Astrocyte of the spinal cord (primary cell): ENCODE measurements around the gene BUD13.

Experiments used
- DNase-seq: peaks from one replicate; pipeline ENCODE4 v3.0.0; 2011; ENCODE audit warnings: low read depth, low spot score
- H3K4me3 ChIP-seq: 2 replicates; pipeline ENCODE4 v1.5.1; 2011; ENCODE audit warnings: low read depth, mild to moderate bottlenecking, low read length, moderate library complexity
- in situ Hi-C: cut with HindIII; loops from 2 replicates; pipeline ENCODE4 v1.10.0; 2017; ENCODE audit warnings: low sequenced_read_pairs
- TF ChIP-seq, protein P1 (sequence below): IDR thresholded peaks from 2 replicates; pipeline ENCODE4 v1.5.1; 2012; ENCODE audit warnings: low read depth, mild to moderate bottlenecking, low read length, inconsistent platforms

BUD13 gene

DNA sequence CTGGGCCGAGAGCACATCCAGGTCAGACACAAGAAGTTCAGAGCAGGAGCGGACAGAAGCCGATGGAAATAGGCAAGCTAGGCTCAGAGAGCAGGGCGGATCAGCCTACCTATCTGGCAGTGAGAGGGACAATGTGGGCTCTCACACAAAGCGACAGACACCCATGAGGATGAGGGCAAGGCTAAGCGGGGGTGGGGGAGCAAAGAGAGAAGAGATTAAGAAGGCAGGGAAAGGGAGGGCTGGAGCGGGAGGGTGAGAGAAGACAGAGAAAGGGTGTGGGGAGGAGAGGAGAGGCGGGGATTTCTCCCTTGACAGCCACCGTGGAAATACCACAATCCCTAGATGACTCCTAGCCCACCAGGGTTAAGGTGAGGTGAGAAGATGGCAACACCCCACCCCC is 57.9 kb downstream of the BUD13 start:
- in situ Hi-C loops = no loop called here

DNA sequence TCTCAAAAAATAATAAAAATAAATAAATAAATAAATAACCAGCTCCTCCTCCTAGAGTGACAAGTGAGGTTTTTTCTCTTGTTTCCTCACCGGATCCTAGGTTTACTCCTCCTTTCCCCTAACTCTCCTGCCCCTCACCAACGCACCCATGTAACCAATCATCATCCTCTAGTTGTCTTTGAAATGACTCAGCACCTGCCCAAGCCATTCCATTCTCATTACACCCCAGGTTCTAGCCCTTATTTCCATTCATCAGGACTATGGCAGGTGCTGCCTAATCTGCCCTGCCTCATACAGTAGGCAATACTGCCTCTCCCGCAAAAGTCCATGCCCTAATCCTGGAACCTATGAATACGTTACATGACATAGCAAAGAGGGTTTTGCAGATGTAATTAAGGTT is 60.4 kb downstream of the BUD13 start:
- DNase-seq = no peak
- in situ Hi-C loops = no loop called here
- no peak overlapping the region for H3K4me3 ChIP-seq
- TF ChIP-seq, protein P1, sequence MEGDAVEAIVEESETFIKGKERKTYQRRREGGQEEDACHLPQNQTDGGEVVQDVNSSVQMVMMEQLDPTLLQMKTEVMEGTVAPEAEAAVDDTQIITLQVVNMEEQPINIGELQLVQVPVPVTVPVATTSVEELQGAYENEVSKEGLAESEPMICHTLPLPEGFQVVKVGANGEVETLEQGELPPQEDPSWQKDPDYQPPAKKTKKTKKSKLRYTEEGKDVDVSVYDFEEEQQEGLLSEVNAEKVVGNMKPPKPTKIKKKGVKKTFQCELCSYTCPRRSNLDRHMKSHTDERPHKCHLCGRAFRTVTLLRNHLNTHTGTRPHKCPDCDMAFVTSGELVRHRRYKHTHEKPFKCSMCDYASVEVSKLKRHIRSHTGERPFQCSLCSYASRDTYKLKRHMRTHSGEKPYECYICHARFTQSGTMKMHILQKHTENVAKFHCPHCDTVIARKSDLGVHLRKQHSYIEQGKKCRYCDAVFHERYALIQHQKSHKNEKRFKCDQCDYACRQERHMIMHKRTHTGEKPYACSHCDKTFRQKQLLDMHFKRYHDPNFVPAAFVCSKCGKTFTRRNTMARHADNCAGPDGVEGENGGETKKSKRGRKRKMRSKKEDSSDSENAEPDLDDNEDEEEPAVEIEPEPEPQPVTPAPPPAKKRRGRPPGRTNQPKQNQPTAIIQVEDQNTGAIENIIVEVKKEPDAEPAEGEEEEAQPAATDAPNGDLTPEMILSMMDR = no peak

More for the DNA sequence above, 57.9 kb downstream of the BUD13 start:
- TF ChIP-seq, protein P1 = no peak
- no peak overlapping the region for H3K4me3 ChIP-seq
- no peak for DNase-seq

DNA sequence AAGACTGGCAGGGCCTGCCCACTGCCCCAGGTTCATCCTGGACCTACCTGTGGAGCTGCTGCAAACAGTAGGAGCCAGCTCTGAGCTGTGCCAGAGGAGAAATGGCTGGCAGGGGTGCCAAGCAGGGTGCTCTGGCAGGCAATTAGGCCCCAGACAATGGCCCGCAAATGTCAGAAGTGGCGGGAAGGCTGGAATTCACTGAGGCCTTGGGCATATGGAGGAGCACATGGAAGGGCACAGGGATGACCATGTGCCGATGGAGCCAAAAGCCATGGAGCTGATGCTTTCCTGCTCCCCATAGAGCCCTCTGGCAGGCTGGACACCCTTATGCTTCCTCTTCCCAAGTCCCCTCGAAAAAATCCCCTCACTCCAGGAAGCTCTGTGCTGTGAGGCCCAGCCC is 62.0 kb downstream of the BUD13 start:
- no peak for DNase-seq
- no peak overlapping the region for H3K4me3 ChIP-seq
- TF ChIP-seq, protein P1 = no peak
- in situ Hi-C loops = no loop called here

DNA sequence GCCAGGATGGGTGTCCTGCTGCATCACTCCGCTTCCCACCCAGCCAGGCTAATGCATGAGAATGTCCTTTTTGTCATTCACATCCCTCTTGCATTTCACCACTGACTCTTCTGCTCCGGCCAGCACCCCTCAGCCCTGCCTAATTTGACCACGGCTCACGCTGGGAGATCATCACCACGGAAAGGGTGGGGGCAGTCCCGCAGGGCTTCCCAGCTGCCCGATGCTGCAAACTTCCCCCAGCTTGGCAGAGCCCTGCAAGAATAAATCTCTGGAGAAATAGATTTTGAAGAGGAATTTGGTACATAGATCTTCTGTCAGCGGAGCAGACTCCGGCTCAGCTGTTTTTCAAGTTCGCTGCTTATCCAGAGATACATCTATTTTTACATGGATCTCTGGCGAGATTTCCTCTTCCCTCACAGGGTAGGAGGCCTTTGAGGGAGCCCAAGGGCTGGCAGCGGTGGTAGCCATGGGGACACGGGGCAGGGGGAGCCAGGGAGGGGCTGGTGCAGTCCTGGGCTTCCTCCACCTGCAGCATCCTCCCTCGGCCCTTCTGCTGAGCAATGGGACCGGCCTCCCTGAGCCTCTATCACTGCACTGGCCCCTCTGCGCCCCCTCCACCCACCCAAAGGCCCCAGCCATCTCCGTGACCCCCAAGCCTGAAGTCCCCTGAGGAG is 62.6 kb downstream of the BUD13 start:
- DNase-seq = no peak
- H3K4me3 ChIP-seq = no peak overlapping the region
- TF ChIP-seq, protein P1 = no peak
- in situ Hi-C loops = no loop called here

DNA sequence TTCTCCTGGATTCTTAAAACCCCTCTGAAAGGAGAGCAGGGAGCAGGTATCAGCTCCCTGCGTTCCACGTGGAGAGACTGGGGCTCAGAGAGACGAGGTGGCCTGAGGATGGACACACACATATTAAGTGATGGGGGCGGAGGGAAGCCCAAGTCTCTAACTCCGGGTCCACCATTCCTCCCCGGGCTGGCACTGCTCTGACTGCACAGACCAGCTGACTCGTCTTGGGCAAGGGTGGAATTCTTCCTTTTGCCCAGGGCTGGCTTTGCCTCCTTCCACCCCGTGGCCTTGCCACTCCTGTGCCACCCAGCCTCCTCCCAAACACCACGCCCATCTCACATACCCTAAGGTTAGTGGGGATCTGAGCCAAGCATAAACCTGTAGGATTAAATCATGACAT is 65.0 kb downstream of the BUD13 start:
- in situ Hi-C loops = no loop called here
- H3K4me3 ChIP-seq = no peak overlapping the region
- DNase-seq = no peak
- TF ChIP-seq, protein P1 = no peak

DNA sequence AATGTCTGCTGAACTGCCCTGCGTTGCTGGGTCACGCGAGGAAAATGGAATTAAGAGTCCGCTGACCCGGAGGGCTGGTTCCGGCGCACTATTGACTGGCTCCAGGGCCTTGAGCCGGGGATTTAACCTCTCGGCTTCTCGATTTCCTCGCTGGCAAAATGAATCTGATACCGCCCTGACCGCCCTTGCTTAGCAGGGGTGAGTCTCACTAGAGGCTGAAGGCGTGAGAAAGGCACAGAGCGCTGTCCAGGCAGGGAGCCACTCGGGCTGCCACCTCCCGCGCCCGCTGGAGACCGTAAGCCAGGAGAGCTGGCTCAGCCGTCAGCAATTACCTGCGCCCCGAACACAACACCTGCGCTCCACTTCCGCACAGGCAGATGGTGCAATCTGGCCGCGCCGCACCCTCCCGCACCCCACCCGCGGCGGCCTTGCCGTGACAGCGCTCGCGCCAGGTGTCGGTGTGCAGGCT is 65.6 kb downstream of the BUD13 start:
- H3K4me3 ChIP-seq = no peak overlapping the region
- no peak for DNase-seq
- in situ Hi-C loops = no loop called here
- TF ChIP-seq, protein P1 = no peak
